Measurements from ENCODE around the gene CDO1.

CDO1 gene

DNA sequence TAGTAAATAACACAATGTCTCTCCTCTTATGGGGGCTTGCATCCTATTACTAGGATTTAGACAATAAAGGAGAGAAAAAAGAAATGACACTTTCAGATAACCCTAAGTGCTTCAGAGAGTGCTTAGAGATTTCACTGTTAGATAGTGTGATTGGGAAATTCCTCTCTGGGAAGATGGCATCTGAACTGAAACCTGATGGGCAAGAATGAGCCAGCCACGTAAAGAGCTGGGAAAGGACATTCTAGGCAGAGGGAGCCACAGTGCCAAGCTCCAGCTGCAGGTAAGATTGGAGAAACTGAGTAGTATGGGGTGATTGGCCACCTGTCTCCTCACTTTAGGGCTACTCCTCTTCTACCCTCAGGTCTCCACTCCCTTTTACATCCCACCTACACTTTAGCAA, 14.5 kb downstream of the CDO1 start:
- no peak for ATAC-seq
- no peak for TF ChIP-seq OSR1 (CRISPR knock-in tag; IDR thresholded peaks at IDR 0.05)
- no peak for TF ChIP-seq ZNF70 (CRISPR knock-in tag; IDR thresholded peaks at IDR 0.05)
- TF ChIP-seq, protein P1, sequence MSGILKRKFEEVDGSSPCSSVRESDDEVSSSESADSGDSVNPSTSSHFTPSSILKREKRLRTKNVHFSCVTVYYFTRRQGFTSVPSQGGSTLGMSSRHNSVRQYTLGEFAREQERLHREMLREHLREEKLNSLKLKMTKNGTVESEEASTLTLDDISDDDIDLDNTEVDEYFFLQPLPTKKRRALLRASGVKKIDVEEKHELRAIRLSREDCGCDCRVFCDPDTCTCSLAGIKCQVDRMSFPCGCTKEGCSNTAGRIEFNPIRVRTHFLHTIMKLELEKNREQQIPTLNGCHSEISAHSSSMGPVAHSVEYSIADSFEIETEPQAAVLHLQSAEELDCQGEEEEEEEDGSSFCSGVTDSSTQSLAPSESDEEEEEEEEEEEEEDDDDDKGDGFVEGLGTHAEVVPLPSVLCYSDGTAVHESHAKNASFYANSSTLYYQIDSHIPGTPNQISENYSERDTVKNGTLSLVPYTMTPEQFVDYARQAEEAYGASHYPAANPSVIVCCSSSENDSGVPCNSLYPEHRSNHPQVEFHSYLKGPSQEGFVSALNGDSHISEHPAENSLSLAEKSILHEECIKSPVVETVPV (CRISPR knock-in tag; IDR thresholded peaks at IDR 0.05): no peak
- no peak for TF ChIP-seq ZFP3 (CRISPR knock-in tag; IDR thresholded peaks at IDR 0.05)
- TF ChIP-seq GLIS3 (CRISPR knock-in tag; IDR thresholded peaks at IDR 0.05): no peak
- no peak for TF ChIP-seq PPARA (CRISPR knock-in tag; IDR thresholded peaks at IDR 0.05; ENCODE audit: borderline replicate concordance)
- TF ChIP-seq ARNTL (CRISPR knock-in tag; IDR thresholded peaks at IDR 0.05; ENCODE audit: borderline replicate concordance, low read depth): no peak
- TF ChIP-seq, protein P2, sequence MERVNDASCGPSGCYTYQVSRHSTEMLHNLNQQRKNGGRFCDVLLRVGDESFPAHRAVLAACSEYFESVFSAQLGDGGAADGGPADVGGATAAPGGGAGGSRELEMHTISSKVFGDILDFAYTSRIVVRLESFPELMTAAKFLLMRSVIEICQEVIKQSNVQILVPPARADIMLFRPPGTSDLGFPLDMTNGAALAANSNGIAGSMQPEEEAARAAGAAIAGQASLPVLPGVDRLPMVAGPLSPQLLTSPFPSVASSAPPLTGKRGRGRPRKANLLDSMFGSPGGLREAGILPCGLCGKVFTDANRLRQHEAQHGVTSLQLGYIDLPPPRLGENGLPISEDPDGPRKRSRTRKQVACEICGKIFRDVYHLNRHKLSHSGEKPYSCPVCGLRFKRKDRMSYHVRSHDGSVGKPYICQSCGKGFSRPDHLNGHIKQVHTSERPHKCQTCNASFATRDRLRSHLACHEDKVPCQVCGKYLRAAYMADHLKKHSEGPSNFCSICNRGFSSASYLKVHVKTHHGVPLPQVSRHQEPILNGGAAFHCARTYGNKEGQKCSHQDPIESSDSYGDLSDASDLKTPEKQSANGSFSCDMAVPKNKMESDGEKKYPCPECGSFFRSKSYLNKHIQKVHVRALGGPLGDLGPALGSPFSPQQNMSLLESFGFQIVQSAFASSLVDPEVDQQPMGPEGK (CRISPR knock-in tag; IDR thresholded peaks at IDR 0.05; ENCODE audit: borderline replicate concordance): no peak
- TF ChIP-seq ZNF565 (CRISPR knock-in tag; conservative IDR thresholded peaks at IDR 0.05; ENCODE audit: low read depth): no peak
- TF ChIP-seq, protein P3, sequence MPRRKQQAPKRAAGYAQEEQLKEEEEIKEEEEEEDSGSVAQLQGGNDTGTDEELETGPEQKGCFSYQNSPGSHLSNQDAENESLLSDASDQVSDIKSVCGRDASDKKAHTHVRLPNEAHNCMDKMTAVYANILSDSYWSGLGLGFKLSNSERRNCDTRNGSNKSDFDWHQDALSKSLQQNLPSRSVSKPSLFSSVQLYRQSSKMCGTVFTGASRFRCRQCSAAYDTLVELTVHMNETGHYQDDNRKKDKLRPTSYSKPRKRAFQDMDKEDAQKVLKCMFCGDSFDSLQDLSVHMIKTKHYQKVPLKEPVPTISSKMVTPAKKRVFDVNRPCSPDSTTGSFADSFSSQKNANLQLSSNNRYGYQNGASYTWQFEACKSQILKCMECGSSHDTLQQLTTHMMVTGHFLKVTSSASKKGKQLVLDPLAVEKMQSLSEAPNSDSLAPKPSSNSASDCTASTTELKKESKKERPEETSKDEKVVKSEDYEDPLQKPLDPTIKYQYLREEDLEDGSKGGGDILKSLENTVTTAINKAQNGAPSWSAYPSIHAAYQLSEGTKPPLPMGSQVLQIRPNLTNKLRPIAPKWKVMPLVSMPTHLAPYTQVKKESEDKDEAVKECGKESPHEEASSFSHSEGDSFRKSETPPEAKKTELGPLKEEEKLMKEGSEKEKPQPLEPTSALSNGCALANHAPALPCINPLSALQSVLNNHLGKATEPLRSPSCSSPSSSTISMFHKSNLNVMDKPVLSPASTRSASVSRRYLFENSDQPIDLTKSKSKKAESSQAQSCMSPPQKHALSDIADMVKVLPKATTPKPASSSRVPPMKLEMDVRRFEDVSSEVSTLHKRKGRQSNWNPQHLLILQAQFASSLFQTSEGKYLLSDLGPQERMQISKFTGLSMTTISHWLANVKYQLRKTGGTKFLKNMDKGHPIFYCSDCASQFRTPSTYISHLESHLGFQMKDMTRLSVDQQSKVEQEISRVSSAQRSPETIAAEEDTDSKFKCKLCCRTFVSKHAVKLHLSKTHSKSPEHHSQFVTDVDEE (CRISPR knock-in tag; IDR thresholded peaks at IDR 0.05): no peak

DNA sequence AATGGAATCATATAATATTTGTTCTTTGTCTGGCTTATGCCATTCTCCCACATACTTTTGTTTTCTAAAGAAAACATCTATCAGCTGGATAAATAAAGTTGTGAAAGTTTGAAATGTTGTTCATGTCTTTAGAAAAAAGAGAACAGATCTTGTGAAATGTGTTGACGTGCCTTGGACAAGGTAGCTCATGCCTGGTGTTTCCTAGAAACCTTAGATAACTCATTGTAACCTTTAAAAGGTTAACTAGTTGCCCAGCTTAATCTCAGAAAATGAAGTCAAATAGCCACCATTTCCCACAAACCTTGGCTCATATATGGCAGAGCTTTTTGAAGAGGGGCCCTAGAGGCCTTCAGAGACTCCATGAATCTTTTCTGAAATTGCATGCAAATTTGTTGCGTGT, 15.3 kb downstream of the CDO1 start:
- TF ChIP-seq, protein P2 (CRISPR knock-in tag; IDR thresholded peaks at IDR 0.05; ENCODE audit: borderline replicate concordance): no peak
- TF ChIP-seq ZNF565 (CRISPR knock-in tag; conservative IDR thresholded peaks at IDR 0.05; ENCODE audit: low read depth): no peak
- TF ChIP-seq OSR1 (CRISPR knock-in tag; IDR thresholded peaks at IDR 0.05): no peak
- TF ChIP-seq, protein P1 (CRISPR knock-in tag; IDR thresholded peaks at IDR 0.05): no peak
- TF ChIP-seq ZC3H10 (CRISPR knock-in tag; IDR thresholded peaks at IDR 0.05): no peak
- TF ChIP-seq SNAI2 (CRISPR knock-in tag; IDR thresholded peaks at IDR 0.05): no peak
- no peak for TF ChIP-seq ZFP3 (CRISPR knock-in tag; IDR thresholded peaks at IDR 0.05)
- no peak for TF ChIP-seq ZFP30 (CRISPR knock-in tag; IDR thresholded peaks at IDR 0.05)
- no peak for ATAC-seq

DNA sequence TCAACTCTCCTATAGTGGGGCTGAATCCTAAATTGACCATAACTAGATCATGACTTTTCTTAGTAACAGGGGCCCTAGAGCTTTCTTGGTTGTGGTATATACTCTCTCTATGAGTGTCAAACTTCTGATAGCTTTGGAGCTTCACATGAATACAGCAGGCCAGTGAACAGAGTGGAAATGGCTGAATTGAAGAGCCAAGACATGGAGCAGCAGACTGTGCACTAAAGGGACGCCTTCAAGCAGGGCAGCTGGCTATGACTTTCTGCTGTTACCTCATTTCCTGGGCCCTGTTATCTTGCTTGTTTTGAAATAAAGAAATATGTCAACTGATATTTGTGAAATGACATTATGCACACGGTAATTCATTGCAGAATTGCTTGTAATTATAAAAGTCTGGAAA, 16.4 kb downstream of the CDO1 start:
- no peak for ATAC-seq
- no peak for TF ChIP-seq ZFP3 (CRISPR knock-in tag; IDR thresholded peaks at IDR 0.05)
- TF ChIP-seq CSDC2 (CRISPR knock-in tag; IDR thresholded peaks at IDR 0.05): no peak
- no peak for TF ChIP-seq ISL1 (CRISPR knock-in tag; IDR thresholded peaks at IDR 0.05)
- no peak for TF ChIP-seq GLIS3 (CRISPR knock-in tag; IDR thresholded peaks at IDR 0.05)
- TF ChIP-seq, protein P4, sequence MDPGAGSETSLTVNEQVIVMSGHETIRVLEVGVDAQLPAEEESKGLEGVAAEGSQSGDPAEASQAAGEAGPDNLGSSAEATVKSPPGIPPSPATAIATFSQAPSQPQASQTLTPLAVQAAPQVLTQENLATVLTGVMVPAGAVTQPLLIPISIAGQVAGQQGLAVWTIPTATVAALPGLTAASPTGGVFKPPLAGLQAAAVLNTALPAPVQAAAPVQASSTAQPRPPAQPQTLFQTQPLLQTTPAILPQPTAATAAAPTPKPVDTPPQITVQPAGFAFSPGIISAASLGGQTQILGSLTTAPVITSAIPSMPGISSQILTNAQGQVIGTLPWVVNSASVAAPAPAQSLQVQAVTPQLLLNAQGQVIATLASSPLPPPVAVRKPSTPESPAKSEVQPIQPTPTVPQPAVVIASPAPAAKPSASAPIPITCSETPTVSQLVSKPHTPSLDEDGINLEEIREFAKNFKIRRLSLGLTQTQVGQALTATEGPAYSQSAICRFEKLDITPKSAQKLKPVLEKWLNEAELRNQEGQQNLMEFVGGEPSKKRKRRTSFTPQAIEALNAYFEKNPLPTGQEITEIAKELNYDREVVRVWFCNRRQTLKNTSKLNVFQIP (CRISPR knock-in tag; IDR thresholded peaks at IDR 0.05; ENCODE audit: borderline replicate concordance, low read depth): no peak
- no peak for TF ChIP-seq ARNTL (CRISPR knock-in tag; IDR thresholded peaks at IDR 0.05; ENCODE audit: borderline replicate concordance, low read depth)
- no peak for TF ChIP-seq ZNF565 (CRISPR knock-in tag; conservative IDR thresholded peaks at IDR 0.05; ENCODE audit: low read depth)
- no peak for TF ChIP-seq ZNF8 (CRISPR knock-in tag; IDR thresholded peaks at IDR 0.05)
- TF ChIP-seq, protein P1 (CRISPR knock-in tag; IDR thresholded peaks at IDR 0.05): no peak
- TF ChIP-seq PPARA (CRISPR knock-in tag; IDR thresholded peaks at IDR 0.05; ENCODE audit: borderline replicate concordance): no peak
- TF ChIP-seq SNAI2 (CRISPR knock-in tag; IDR thresholded peaks at IDR 0.05): no peak
- TF ChIP-seq ZNF70 (CRISPR knock-in tag; IDR thresholded peaks at IDR 0.05): no peak
- no peak for TF ChIP-seq BACH2 (CRISPR knock-in tag; IDR thresholded peaks at IDR 0.05; ENCODE audit: borderline replicate concordance)
- no peak for TF ChIP-seq ZFP30 (CRISPR knock-in tag; IDR thresholded peaks at IDR 0.05)
- TF ChIP-seq OSR1 (CRISPR knock-in tag; IDR thresholded peaks at IDR 0.05): no peak
- no peak for TF ChIP-seq RARB (CRISPR knock-in tag; IDR thresholded peaks at IDR 0.05)
- TF ChIP-seq, protein P2 (CRISPR knock-in tag; IDR thresholded peaks at IDR 0.05; ENCODE audit: borderline replicate concordance): no peak

Measured in SK-N-SH treated with all-trans-retinoic acid at 6 μM for 48 hours (cell line).